HL-60 (cell line): ENCODE data around the gene SIGLEC12.

Experiments used
- DNase-seq, 2 experiments: peaks; one replicate each; pipeline ENCODE4 v3.0.0-alpha.2; 2010 to 2020; ENCODE audit warnings: low read depth in 1 of 2, low spot score in 1 of 2
- H3K27ac ChIP-seq: fragments of 250-450 bp; sonication (Bioruptor Pico); replicated peaks from 2 replicates; pipeline ENCODE4 v1.5.1; 2020; ENCODE audit warnings: mild to moderate bottlenecking, moderate library complexity
- H3K27me3 ChIP-seq: fragments of 250-450 bp; sonication (Bioruptor Pico); 2 replicates; pipeline ENCODE4 v1.5.1; 2021; ENCODE audit warnings: mild to moderate bottlenecking, moderate library complexity; ENCODE audit not compliant: insufficient read depth, poor library complexity, severe bottlenecking
- H3K4me3 ChIP-seq: replicated peaks from 2 replicates; pipeline ENCODE4 v1.5.1; 2011; ENCODE audit warnings: mild to moderate bottlenecking, control low read depth, low read length; ENCODE audit not compliant: insufficient read depth
- GABPA ChIP-seq: IDR thresholded peaks from 2 replicates; pipeline ENCODE4 v1.6.1; 2012; ENCODE audit warnings: low read depth
- POLR2AphosphoS5 ChIP-seq: IDR thresholded peaks from 2 replicates; pipeline ENCODE4 v1.6.1; 2012; ENCODE audit warnings: low read depth
- SPI1 ChIP-seq: IDR thresholded peaks from 2 replicates; pipeline ENCODE4 v1.6.1; 2012; ENCODE audit warnings: low read depth, mild to moderate bottlenecking, borderline replicate concordance
- TF ChIP-seq, protein P1 (sequence below): IDR thresholded peaks from 2 replicates; pipeline ENCODE4 v1.6.1; 2012; ENCODE audit warnings: low read depth; ENCODE audit not compliant: insufficient replicate concordance
- TF ChIP-seq, protein P2 (sequence below): IDR thresholded peaks from one replicate; pipeline ENCODE4 v1.5.1; 2011; ENCODE audit warnings: low read length, control low read depth, inconsistent platforms; ENCODE audit not compliant: insufficient read depth

Gene SIGLEC12

DNA sequence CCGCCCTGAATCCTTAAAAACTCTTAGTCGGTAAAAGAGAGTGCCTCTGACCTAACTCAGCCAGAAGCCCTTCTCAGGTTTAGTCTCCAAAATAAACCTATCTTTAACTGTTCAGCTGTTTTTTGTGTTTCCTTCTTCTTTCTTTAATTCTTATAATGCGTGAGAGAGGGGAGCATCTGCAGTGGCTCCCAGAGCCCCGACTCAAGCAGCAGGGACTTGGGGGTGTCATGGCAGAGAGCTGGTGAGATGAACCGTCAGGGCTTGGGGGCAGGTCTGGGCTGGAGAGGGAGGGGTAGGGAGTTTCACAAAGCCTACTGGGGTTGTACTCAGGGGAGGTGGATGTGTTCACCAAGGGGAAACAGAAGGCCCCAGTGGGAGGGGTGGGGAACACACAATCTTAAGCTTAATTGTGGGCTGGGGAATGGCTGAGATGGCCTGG, 46.6 kb upstream of the SIGLEC12 start:
- no peak for DNase-seq
- H3K27me3 ChIP-seq, result no peaks in the 10 kb centered on the region
- TF ChIP-seq, protein P1, sequence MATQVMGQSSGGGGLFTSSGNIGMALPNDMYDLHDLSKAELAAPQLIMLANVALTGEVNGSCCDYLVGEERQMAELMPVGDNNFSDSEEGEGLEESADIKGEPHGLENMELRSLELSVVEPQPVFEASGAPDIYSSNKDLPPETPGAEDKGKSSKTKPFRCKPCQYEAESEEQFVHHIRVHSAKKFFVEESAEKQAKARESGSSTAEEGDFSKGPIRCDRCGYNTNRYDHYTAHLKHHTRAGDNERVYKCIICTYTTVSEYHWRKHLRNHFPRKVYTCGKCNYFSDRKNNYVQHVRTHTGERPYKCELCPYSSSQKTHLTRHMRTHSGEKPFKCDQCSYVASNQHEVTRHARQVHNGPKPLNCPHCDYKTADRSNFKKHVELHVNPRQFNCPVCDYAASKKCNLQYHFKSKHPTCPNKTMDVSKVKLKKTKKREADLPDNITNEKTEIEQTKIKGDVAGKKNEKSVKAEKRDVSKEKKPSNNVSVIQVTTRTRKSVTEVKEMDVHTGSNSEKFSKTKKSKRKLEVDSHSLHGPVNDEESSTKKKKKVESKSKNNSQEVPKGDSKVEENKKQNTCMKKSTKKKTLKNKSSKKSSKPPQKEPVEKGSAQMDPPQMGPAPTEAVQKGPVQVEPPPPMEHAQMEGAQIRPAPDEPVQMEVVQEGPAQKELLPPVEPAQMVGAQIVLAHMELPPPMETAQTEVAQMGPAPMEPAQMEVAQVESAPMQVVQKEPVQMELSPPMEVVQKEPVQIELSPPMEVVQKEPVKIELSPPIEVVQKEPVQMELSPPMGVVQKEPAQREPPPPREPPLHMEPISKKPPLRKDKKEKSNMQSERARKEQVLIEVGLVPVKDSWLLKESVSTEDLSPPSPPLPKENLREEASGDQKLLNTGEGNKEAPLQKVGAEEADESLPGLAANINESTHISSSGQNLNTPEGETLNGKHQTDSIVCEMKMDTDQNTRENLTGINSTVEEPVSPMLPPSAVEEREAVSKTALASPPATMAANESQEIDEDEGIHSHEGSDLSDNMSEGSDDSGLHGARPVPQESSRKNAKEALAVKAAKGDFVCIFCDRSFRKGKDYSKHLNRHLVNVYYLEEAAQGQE, result no peak
- TF ChIP-seq GABPA (no peak), POLR2AphosphoS5 (no peak), SPI1 (no peak)
- TF ChIP-seq, protein P2, sequence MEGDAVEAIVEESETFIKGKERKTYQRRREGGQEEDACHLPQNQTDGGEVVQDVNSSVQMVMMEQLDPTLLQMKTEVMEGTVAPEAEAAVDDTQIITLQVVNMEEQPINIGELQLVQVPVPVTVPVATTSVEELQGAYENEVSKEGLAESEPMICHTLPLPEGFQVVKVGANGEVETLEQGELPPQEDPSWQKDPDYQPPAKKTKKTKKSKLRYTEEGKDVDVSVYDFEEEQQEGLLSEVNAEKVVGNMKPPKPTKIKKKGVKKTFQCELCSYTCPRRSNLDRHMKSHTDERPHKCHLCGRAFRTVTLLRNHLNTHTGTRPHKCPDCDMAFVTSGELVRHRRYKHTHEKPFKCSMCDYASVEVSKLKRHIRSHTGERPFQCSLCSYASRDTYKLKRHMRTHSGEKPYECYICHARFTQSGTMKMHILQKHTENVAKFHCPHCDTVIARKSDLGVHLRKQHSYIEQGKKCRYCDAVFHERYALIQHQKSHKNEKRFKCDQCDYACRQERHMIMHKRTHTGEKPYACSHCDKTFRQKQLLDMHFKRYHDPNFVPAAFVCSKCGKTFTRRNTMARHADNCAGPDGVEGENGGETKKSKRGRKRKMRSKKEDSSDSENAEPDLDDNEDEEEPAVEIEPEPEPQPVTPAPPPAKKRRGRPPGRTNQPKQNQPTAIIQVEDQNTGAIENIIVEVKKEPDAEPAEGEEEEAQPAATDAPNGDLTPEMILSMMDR, result no peak
- H3K4me3 ChIP-seq, result no peak overlapping the region
- H3K27ac ChIP-seq, result peak overlapping the region; percentile 47

DNA sequence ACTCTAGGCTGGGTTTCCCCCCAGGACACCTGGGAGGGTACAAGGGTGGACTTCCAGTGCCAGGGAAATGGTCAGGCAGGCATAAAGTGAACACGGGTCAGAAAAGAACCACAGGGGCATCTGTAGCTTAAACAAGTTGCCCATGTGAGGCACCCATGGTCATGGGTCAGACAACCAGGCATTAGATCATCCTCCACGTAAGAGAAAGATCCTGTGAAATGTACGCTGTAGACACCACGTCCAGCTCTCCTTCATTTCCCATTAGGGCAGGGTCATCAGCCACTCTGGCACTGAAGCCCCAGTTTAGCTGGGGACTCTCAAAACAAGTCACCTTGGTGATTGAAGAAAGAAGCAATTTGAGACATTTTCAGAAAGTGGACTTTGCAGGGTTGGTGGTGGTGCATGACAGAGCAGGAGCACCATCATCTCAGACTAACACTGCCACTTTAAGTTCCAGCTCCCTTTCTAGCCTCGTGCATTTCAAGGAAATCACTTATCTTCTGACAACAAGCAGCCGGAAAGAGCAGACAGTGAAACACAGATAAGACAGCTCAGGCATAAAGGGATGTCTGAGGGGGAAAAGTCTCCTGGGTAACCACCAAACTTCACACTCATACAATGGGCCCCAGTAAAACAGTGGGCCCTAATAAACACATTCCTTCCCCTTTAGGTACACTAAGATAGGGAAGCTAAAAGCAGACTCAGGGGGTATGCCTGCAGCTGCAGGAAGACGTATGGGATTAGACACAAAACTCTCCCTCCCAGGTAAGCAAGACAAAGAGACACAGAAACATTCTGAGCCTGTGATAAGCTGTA, 46.0 kb upstream of the SIGLEC12 start:
- Histone ChIP-seq H3K4me3 (no peak overlapping the region), H3K27ac (peak overlapping the region; percentile 49), H3K27me3 (no peaks in the 10 kb centered on the region)
- TF ChIP-seq GABPA, result no peak
- TF ChIP-seq, protein P1, result no peak
- peak; percentile 21; the same call in 1 of the 2 replicates for TF ChIP-seq POLR2AphosphoS5
- TF ChIP-seq, protein P2, result no peak
- TF ChIP-seq SPI1, result no peak
- no peak for DNase-seq

DNA sequence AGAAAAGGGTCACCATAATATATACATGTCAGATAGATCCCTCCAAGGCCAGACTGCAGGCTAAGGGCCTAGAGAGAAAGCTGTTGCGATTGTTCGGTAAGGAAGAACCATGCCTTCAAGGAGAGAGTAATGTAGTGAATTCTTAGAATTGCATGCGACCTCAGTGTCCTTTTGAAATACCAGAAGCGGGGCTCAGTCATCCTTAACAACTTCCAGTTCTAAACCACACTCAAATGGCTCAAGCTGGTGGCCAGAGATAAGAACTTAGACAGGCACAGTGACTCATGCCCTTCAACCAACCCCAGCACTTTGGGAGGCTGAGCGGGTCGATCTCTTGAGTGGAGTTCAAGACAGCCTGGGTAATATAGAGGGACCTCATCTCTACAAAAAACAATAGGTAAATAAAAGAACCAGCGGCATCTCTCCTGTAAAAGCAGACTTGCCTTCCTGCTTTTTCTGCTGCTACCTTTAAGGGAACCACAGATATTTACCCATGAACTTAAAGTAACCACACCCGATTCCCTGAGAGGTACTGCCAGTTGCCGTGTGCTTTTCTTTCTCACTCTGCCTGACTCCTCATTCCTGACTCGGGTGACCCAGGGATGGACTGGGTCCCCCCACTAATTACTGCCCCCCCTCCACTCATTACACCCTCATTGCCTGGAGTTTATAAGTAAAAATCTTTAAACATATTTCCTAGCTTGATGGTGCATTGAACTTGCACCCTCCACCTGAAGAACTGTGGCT, 45.2 kb upstream of the SIGLEC12 start:
- no peaks in the 10 kb centered on the region for H3K27me3 ChIP-seq
- TF ChIP-seq POLR2AphosphoS5 (peak; percentile 97), SPI1 (no peak)
- DNase-seq, result peak; percentile 80 to 93
- H3K27ac ChIP-seq, result peak overlapping the region; percentile 49
- no peak overlapping the region for H3K4me3 ChIP-seq

DNA sequence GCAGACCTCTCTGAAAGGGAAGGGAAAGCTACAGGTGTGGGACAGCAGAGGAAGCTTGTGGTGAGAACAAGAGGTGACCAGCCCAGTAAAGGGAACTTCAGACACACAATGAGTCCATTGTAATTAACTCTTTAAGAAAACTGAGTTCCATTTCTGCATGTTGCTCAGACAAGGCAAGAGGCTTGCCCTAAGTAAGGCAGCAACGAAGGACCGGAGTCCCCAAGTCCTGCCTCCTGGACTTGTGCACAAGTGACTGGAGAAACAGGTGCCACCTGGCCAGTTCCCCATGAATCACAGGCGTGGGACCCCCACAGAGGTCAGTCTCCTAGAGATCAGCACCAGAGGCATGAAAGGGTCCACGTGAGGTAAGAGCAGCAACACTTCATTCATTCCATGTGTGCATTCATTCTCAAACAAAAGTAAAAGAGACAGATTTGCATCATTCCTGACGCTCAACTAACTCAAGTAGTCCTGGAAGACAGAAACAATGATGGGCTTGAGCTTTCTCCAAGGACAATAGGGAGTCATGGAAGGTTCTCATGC, 44.6 kb upstream of the SIGLEC12 start:
- Histone ChIP-seq H3K27me3 (no peaks in the 10 kb centered on the region), H3K4me3 (no peak overlapping the region), H3K27ac (peak overlapping the region; percentile 44)
- DNase-seq, result peak; percentile 16 to 70
- TF ChIP-seq, protein P1, result no peak
- TF ChIP-seq GABPA, result no peak
- TF ChIP-seq POLR2AphosphoS5, result no peak
- TF ChIP-seq, protein P2, result no peak
- TF ChIP-seq SPI1, result no peak
